Activated CD4-positive, alpha-beta T cell treated with anti-CD3 and anti-CD28 coated beads, Interleukin-2, amount 50 U/mL, for 24 hours (primary cell): ENCODE data around the gene IL17F.
"Not testable (repeated sequence)": the region's sequence is repeated elsewhere in the genome, so short reads cannot be mapped to it uniquely, and the experiment has no call there.

ENCODE experiments used
- DNase-seq, 2 donors: peaks; one replicate each; pipeline ENCODE4 v3.0.0-alpha.2; 2020; ENCODE audit warnings: low read depth in 1 of 2, low spot score in 1 of 2

The IL17F gene

GRCh38 chr6:52249078-52249477 lies 4.8 kb upstream of the IL17F start:
- DNase-seq: no peak

GRCh38 chr6:52245425-52245824 lies 1.1 kb upstream of the IL17F start:
- no peak for DNase-seq

GRCh38 chr6:52243282-52243893 lies 912 bp downstream of the IL17F start:
- DNase-seq: no peak

GRCh38 chr6:52241819-52242218 lies 2.5 kb downstream of the IL17F start:
- DNase-seq: no peak

- peak in 1 of 2 donors; percentile 15 for DNase-seq
These were observed 10.1 kb downstream of the IL17F start for GRCh38 chr6:52233975-52234823.

GRCh38 chr6:52233005-52233404 lies 11.3 kb downstream of the IL17F start:
- no peak for DNase-seq

GRCh38 chr6:52231406-52232127 lies 12.7 kb downstream of the IL17F start:
- DNase-seq: peak in 1 of 2 donors; percentile 13

- DNase-seq: no peak
These were observed 13.6 kb downstream of the IL17F start for GRCh38 chr6:52230685-52231084.

GRCh38 chr6:52227495-52227894 lies 16.8 kb downstream of the IL17F start:
- peak; percentile 28 to 68 for DNase-seq

- DNase-seq: peak in 1 of 2 donors; percentile 39
These were observed 23.0 kb downstream of the IL17F start for GRCh38 chr6:52221302-52221701.

- no peak for DNase-seq
These were observed 26.5 kb downstream of the IL17F start for GRCh38 chr6:52217761-52218160.

- no peak for DNase-seq
These were observed 27.2 kb downstream of the IL17F start for GRCh38 chr6:52216932-52217575.

GRCh38 chr6:52215787-52216186 lies 28.5 kb downstream of the IL17F start:
- DNase-seq: no peak

- DNase-seq: no peak
These were observed 31.2 kb downstream of the IL17F start for GRCh38 chr6:52213127-52213526.

GRCh38 chr6:52210227-52210626 lies 34.1 kb downstream of the IL17F start:
- DNase-seq: no peak

GRCh38 chr6:52209770-52210169 lies 34.5 kb downstream of the IL17F start:
- no peak for DNase-seq

GRCh38 chr6:52208612-52209011 lies 35.7 kb downstream of the IL17F start:
- DNase-seq: no peak

- no peak for DNase-seq
These were observed 37.2 kb downstream of the IL17F start for GRCh38 chr6:52207066-52207465.

- DNase-seq: no peak
These were observed 42.8 kb downstream of the IL17F start for GRCh38 chr6:52201493-52201892.

- DNase-seq: no peak
These were observed 43.3 kb downstream of the IL17F start for GRCh38 chr6:52201046-52201445.

GRCh38 chr6:52200088-52200487 lies 44.2 kb downstream of the IL17F start:
- not testable (repeated sequence) for DNase-seq
